Osteoblast (primary cell): ENCODE results near the gene TICAM2. TPM values are rescaled to one million over a fixed set of nuclear protein-coding genes. Genes with fewer than 3 reads are reported as not detected.

Experiments
- DNase-seq: peaks from one replicate; pipeline ENCODE4 v3.0.0; 2011; ENCODE audit warnings: low spot score, mixed read lengths; ENCODE audit not compliant: insufficient read length; ENCODE audit errors: missing footprints
- H2AFZ ChIP-seq: 2 replicates; pipeline ENCODE4 v1.6.0; 2011; ENCODE audit warnings: mild to moderate bottlenecking, low read length
- H3K27ac ChIP-seq: 2 replicates; pipeline ENCODE4 v1.5.1; 2011; ENCODE audit warnings: mild to moderate bottlenecking, low read depth, low read length, moderate library complexity
- H3K27me3 ChIP-seq: 2 replicates; pipeline ENCODE4 v1.6.0; 2012; ENCODE audit warnings: mild to moderate bottlenecking, control low read depth, inconsistent platforms, low read length, moderate library complexity; ENCODE audit not compliant: insufficient read depth
- H3K36me3 ChIP-seq: 2 replicates; pipeline ENCODE4 v1.5.1; 2011; ENCODE audit warnings: mild to moderate bottlenecking, low read length, control low read depth, moderate library complexity; ENCODE audit not compliant: insufficient read depth
- H3K4me1 ChIP-seq: 2 replicates; pipeline ENCODE4 v1.5.1; 2011; ENCODE audit warnings: mild to moderate bottlenecking, low read length, control low read depth, moderate library complexity; ENCODE audit not compliant: insufficient read depth
- H3K4me2 ChIP-seq: 2 replicates; pipeline ENCODE4 v1.6.0; 2011; ENCODE audit warnings: mild to moderate bottlenecking, low read length; ENCODE audit not compliant: insufficient read depth
- H3K4me3 ChIP-seq: fragments of 200-600 bp; sonication (generic); 3 replicates; pipeline ENCODE4 v1.5.1; 2012; ENCODE audit warnings: mild to moderate bottlenecking, low read length, inconsistent platforms; ENCODE audit not compliant: insufficient read depth
- H3K79me2 ChIP-seq: 2 replicates; pipeline ENCODE4 v1.6.0; 2012; ENCODE audit warnings: mild to moderate bottlenecking, low read length, control low read depth, inconsistent platforms; ENCODE audit not compliant: insufficient read depth
- H3K9me3 ChIP-seq: 2 replicates; pipeline ENCODE4 v1.5.1; 2011; ENCODE audit warnings: low read depth, low read length, control low read depth
- H4K20me1 ChIP-seq: 2 replicates; pipeline ENCODE4 v1.6.0; 2012; ENCODE audit warnings: mild to moderate bottlenecking, low read length, control low read depth; ENCODE audit not compliant: insufficient read depth
- total RNA-seq: library from RNA; depleted of rRNA; stranded (reverse); fragments of >200 nt; gene quantifications from 2 replicates; pipeline ENCODE4 v1.2.3, GENCODE V29; 2012
- TF ChIP-seq, protein P1 (sequence below): IDR thresholded peaks from 2 replicates; pipeline ENCODE4 v1.5.1; 2011; ENCODE audit warnings: mild to moderate bottlenecking, low read depth, low read length, moderate library complexity; ENCODE audit errors: extremely low read depth

TICAM2 gene
- total RNA-seq, 1 donor, result 6.9 TPM

DNA sequence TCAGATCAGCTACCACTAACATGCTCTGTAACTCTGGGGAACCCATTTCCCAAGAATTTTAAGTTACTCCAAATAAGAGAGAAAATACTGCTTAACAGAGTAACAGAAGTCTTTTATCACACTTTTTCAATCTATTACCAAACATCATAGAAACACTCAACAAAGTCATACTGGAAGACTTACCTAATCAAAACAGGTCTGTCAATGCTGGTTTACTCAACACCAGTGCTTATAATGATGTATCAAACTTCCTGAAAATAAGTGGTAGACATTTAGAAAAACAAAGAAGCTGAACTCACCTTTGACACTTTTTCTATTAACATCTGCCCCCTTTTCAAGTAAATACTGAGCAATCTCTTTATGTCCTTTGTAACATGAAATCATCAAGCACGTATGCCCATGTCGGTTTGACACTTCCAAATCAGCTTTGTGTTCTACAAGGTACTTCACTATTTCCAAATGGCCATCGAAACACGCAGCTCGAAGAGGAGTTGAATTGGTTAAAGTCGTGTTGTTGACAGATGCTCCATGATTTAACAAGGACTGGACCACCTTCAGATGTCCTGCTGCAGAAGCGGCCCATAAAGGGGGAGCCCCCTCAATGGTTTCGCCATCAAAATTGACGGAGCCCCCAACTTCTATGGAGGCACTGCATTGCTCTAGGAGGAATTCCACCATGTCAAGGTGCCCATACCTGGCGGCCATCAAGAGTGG lies 59.5 kb downstream of the TICAM2 start:
- no peak overlapping the region for H2AFZ ChIP-seq

DNA sequence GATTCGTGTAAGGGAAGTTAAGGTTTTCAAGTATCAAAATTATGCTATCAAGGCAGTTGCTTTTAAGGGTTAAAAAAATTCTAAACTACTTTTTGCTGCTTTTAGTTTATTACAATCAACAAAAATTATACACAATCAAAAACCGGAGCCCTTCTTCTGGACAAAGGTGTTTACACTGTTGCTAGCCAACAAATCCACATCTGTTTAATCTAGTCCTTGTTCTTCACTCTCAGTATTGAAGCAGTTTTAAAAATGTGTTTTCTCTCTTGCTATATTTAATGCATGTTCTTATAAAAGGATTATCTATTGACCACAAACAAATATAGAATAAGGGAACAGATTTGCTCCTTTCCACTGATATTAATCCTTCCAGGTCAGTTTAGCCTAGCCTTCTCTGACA lies 60.2 kb downstream of the TICAM2 start:
- Histone ChIP-seq H3K27ac (peak overlapping the region; percentile 90), H3K4me3 (peak overlapping the region; percentile 93), H3K4me1 (peaks cover 30% of the 10 kb centered on the region), H3K4me2 (peak overlapping the region; percentile 98), H3K79me2 (peaks cover 69% of the 10 kb centered on the region), H3K27me3 (no peaks in the 10 kb centered on the region), H3K36me3 (peaks cover 39% of the 10 kb centered on the region), H2AFZ (no peak overlapping the region), H4K20me1 (peaks cover 57% of the 10 kb centered on the region), H3K9me3 (peaks cover 3% of the 10 kb centered on the region)
- DNase-seq, result no peak
- TF ChIP-seq, protein P1, sequence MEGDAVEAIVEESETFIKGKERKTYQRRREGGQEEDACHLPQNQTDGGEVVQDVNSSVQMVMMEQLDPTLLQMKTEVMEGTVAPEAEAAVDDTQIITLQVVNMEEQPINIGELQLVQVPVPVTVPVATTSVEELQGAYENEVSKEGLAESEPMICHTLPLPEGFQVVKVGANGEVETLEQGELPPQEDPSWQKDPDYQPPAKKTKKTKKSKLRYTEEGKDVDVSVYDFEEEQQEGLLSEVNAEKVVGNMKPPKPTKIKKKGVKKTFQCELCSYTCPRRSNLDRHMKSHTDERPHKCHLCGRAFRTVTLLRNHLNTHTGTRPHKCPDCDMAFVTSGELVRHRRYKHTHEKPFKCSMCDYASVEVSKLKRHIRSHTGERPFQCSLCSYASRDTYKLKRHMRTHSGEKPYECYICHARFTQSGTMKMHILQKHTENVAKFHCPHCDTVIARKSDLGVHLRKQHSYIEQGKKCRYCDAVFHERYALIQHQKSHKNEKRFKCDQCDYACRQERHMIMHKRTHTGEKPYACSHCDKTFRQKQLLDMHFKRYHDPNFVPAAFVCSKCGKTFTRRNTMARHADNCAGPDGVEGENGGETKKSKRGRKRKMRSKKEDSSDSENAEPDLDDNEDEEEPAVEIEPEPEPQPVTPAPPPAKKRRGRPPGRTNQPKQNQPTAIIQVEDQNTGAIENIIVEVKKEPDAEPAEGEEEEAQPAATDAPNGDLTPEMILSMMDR, result no peak

More for the DNA sequence above, 59.5 kb downstream of the TICAM2 start:
- H3K79me2 ChIP-seq, result peaks cover 62% of the 10 kb centered on the region
- peak overlapping the region; percentile 98 for H3K4me2 ChIP-seq
- peaks cover 53% of the 10 kb centered on the region for H4K20me1 ChIP-seq
- peaks cover 39% of the 10 kb centered on the region for H3K36me3 ChIP-seq
- TF ChIP-seq, protein P1, result no peak
- H3K4me3 ChIP-seq, result peak overlapping the region; percentile 93
- DNase-seq, result peak; percentile 80
- H3K4me1 ChIP-seq, result peaks cover 30% of the 10 kb centered on the region
- peaks cover 3% of the 10 kb centered on the region for H3K9me3 ChIP-seq
- H3K27ac ChIP-seq, result peak overlapping the region; percentile 90
- no peaks in the 10 kb centered on the region for H3K27me3 ChIP-seq

DNA sequence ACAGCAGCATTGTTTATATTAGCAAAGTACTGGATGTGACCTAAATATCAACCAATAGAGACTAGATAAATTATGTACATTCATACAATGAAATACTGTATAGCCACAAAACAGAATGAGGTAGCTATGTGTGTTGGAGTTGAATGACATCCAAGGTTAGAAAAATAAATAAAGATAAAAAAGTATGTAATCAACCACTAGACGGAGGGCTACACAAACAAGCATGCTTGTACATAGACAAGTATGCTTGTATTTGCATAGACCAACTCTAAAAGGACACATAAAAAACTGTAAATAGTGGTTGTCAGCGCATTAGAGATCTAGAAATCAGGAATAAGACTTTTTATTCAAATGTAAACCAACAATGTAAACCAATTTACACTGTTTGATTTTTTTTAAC lies 60.7 kb downstream of the TICAM2 start:
- peak overlapping the region; percentile 93 for H3K4me3 ChIP-seq
- TF ChIP-seq, protein P1, result no peak
- H2AFZ ChIP-seq, result no peak overlapping the region
- H3K27me3 ChIP-seq, result no peaks in the 10 kb centered on the region
- H3K4me2 ChIP-seq, result peak overlapping the region; percentile 98
- peaks cover 74% of the 10 kb centered on the region for H3K79me2 ChIP-seq
- peaks cover 43% of the 10 kb centered on the region for H3K36me3 ChIP-seq
- peaks cover 30% of the 10 kb centered on the region for H3K4me1 ChIP-seq
- no peak for DNase-seq
- peak overlapping the region; percentile 90 for H3K27ac ChIP-seq
- H4K20me1 ChIP-seq, result peaks cover 60% of the 10 kb centered on the region
- H3K9me3 ChIP-seq, result peaks cover 3% of the 10 kb centered on the region

DNA sequence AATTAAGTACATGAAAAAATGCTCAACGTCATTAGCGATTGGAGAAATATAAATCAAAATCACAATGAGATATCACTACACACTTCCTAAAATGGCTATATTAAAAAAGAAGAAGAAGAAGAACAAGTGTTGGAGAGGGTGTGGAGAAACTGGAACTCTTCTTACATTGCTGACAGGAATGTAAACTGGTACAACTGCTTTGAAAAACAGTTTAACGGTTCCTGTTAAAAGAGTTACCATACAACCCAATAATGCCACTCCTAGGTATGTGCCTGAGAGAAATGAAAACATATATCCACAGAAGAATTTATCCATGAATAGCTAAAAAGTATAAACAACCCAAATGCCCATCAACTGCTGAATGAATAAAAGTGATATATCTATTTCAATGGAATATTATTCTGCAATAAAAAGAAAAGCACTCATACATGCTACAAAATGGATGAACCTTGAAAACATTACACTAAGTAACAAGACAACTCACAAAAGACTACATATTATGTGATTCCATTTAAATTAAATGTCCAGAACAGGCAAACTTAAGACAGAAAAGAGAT lies 66.7 kb downstream of the TICAM2 start:
- Histone ChIP-seq H3K4me1 (peaks cover 22% of the 10 kb centered on the region), H2AFZ (no peak overlapping the region)

More for the DNA sequence above, 66.7 kb downstream of the TICAM2 start:
- H3K27me3 ChIP-seq, result no peaks in the 10 kb centered on the region
- no peaks in the 10 kb centered on the region for H3K9me3 ChIP-seq
- H3K79me2 ChIP-seq, result peaks cover 98% of the 10 kb centered on the region
- no peak for DNase-seq
- no peak overlapping the region for H3K4me2 ChIP-seq
- H3K4me3 ChIP-seq, result no peak overlapping the region
- peaks cover 42% of the 10 kb centered on the region for H4K20me1 ChIP-seq
- TF ChIP-seq, protein P1, result no peak
- peaks cover 37% of the 10 kb centered on the region for H3K36me3 ChIP-seq
- no peak overlapping the region for H3K27ac ChIP-seq
